ENCODE results near the gene NT5E.

- no peak for TF ChIP-seq POLR2A (IDR thresholded peaks at IDR 0.05)
- TF ChIP-seq CTCF (IDR thresholded peaks at IDR 0.05): no peak
- no peak for TF ChIP-seq POLR2AphosphoS5 (IDR thresholded peaks at IDR 0.05)
Measured at GRCh38 chr6:85402922-85403321, 47.0 kb upstream of the NT5E start.

Measured in prostate gland (tissue), 2 donors.